HG02763 (cell line): ENCODE measurements around the gene GRIN2D.
A peak's percentile ranks its signal among the peaks of the same experiment; 100 is the strongest.

ENCODE experiments used
- ATAC-seq: cut with Tn5 transposase; IDR thresholded peaks from one replicate; pipeline ENCODE4 v1.9.1; 2021; ENCODE audit warnings: mild to moderate bottlenecking, moderate library complexity; ENCODE audit not compliant: unreplicated experiment

GRIN2D gene

GRCh38 chr19:48397263-48398101, 4.0 kb downstream of the GRIN2D start:
- no peak for ATAC-seq

DNA sequence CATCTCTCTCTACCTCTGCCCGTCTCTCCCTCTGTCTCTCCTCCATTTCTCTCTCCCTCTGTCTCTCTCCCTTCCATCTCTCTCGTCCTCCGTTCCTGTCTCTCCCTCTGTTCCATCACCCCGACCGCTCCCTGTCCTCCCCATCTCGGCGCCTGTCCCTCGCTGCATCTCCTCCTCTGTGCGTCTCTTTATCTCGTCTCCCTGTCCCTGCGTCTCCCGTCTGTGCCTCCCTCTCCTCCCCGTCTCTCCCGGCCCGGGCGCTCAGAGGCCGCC, 4.6 kb downstream of the GRIN2D start:
- ATAC-seq = no peak

DNA sequence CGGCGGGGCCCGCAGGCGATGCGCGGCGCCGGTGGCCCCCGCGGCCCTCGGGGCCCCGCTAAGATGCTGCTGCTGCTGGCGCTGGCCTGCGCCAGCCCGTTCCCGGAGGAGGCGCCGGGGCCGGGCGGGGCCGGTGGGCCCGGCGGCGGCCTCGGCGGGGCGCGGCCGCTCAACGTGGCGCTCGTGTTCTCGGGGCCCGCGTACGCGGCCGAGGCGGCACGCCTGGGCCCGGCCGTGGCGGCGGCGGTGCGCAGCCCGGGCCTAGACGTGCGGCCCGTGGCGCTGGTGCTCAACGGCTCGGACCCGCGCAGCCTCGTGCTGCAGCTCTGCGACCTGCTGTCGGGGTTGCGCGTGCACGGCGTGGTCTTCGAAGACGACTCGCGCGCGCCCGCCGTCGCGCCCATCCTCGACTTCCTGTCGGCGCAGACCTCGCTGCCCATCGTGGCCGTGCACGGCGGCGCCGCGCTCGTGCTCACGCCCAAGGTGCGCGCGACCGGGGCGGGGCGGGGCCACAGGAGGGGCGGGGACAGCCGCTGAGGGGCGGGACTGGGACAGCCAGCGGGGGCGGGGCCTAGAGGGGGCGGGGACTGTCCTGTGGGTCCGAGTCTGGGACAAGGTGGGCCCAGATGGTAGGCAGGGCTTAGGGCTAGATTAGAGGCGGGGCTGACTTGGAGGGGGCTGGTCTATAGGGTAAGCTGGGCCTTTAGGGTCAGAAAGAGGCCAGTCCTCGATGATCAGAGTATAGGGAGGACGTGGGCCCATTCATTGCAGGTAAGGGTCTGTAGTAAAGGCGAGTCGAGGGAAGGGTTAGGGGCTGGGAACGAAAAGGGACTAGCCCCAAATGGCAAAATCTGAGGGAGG, 5.1 kb downstream of the GRIN2D start:
- ATAC-seq = peak; percentile 51

DNA sequence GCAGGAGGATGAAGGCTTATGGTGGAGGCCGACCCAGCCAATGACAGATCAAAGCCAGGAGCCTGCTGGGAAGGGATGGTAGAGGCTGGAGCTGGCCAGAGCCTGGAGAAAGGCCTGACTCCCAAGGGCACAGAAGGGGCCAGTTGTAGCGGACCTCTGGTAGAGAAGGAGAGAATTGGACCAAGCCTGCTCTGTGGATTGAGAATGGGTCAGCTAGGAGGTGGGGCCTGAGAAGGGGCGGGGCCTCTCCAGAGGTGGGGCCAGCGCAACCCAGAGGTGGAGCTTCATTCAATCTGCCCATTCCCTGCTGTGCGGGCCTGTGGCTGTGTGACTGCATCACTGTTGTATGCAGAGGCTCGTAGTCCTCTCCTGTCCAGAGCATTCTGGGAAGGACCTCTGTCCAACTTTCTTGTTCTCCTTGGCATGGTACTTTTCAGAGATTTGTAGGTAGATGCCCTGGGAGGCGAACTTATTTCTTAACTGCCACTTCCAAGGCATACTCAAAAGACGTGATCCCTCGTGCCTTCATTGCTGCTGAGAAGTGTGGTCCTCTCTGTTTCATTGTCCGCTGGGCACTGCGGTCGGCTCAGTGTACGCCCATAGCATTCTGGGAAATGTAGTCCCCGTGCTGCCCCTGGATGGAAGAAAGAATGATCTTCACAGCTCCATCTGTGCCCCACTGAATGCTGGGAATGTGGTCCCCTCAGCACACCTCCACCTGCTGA, 6.7 kb downstream of the GRIN2D start:
- no peak for ATAC-seq

DNA sequence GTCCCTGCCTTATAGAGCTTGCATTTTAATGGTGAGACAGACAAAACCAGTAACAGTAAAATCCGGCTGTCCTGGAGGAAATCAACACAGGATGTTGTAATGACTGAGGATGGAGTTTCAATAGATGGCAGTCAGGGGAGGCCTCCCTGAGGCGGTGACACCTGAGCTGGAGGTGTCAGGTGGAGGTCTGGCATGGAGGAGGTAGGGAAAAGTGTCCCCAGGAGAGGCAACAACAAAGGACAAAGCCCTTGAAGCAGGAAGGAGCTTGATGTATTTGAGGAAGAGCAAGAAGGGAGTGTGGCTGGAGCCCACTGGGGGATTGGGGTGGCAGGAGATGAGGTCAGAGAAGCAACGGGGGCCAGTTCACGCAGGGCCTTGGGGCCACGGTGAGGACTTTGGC, 7.8 kb downstream of the GRIN2D start:
- ATAC-seq = no peak

DNA sequence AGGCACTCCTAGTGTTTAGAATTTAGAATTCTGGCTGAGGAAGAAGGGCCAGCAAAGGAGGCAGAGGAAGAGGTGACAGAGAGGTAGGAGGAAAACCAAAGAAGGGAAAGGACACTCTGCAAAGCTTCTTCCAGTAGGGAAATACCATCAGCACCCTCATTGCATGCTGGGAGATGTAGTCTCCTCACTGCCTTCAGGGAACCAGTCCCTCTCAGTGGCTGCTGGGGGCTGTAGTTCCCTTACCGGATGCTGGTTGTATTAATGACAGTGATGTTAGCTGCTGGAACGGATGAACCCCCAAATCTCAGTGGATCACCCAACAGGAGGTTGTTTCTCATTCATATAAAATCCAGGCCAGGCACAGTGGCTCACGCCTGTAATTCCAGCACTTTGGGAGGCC, 10.1 kb downstream of the GRIN2D start:
- ATAC-seq = no peak

- ATAC-seq = no peak
Measured at GRCh38 chr19:48405010-48405659, 11.7 kb downstream of the GRIN2D start.

- ATAC-seq = no peak
Measured at GRCh38 chr19:48405850-48406249, 12.4 kb downstream of the GRIN2D start.

DNA sequence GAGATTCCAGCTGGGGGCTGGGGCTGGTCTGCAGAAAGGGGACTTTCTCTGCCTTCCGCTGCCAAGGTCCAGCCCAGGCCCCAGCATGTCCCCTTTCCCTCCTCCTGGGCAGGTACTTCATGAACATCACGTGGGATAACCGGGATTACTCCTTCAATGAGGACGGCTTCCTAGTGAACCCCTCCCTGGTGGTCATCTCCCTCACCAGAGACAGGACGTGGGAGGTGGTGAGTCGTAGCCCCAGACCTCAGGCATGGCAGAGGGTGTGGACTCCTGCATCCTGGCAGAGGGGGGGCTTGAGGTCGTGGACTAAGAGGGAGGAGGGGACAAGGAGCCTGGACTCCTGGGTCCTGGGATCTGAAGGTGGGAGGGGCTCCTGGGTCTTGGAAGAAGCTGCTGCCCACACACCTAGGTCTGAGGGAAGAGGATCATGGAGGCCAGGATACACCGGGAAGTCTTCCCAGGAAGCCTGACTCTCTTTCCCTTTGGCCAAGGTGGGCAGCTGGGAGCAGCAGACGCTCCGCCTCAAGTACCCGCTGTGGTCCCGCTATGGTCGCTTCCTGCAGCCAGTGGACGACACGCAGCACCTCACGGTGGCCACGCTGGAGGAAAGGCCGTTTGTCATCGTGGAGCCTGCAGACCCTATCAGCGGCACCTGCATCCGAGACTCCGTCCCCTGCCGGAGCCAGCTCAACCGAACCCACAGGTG, 20.6 kb downstream of the GRIN2D start:
- ATAC-seq = no peak

- ATAC-seq = no peak
Measured at GRCh38 chr19:48415395-48415794, 21.9 kb downstream of the GRIN2D start.

DNA sequence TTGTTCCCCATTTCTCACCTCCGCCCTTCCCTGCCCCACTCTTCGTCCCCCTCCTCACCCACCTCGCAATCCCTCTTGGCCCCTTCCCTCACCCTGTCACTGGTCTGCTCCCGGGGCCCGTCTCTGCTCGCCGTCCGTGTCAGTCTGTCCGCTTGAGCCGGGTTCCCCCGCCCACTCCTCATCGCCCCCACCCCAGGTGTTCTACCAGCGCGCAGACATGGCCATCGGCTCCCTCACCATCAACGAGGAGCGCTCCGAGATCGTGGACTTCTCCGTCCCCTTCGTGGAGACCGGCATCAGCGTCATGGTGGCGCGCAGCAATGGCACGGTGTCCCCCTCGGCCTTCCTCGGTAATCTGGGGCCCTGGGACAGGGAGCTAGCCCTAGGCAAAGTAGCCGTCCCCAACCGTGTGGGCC, 22.3 kb downstream of the GRIN2D start:
- no peak for ATAC-seq

DNA sequence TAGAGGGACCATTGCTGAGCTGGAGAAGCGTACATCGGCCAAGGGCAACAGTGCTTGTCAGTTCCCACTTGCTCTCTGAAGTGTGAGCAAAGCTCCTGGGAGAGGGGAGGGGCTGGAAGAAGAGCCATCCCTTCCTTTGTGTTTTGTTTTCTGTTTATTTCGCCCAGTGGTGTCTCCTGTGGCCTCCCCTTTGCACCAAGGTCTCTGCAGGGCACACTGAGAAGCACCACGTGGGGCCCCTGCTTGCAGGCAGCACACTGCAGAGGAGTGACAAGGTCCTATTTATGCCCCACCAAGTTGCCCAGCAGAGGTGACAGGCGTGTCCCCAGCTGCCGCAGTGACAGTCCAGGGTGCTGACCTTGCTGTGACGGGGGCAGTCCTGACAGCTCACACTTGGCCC, 24.0 kb downstream of the GRIN2D start:
- no peak for ATAC-seq

DNA sequence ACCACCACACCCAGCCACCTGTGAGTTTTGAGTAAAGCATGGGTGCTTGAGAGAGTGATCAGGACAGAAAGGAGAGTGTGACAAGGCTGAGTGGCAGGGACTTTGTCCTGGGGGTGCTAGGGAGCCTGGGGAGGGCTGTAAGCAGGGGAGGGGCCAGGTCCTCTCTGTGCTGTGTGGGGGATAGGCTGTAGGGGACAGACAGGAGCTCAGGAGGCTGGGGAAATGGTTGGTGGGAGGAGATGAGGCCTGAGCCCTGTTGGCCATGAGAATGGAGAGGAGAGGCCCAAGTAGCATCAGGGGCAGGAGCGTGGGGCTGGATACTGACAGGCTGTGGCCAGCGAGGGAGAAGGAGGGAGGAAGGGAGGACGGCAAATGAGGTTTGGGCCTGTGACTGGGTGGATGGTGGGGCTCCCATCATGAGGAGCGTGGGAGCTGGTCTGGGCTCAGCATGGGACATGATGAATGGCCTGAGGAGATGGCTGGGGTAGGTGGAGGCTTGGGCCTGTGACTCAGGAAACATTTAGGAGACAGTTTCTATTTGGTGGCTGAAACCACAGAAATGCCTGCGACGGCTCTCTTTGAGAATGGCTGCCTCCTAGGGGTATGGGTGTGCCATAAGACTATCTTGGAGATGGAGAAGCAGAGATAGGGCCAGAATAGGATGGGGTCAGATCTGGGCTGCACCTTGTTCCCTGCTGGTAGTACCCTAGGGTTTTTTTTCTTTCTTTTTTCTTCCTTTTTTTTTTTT, 25.0 kb downstream of the GRIN2D start:
- ATAC-seq = no peak

DNA sequence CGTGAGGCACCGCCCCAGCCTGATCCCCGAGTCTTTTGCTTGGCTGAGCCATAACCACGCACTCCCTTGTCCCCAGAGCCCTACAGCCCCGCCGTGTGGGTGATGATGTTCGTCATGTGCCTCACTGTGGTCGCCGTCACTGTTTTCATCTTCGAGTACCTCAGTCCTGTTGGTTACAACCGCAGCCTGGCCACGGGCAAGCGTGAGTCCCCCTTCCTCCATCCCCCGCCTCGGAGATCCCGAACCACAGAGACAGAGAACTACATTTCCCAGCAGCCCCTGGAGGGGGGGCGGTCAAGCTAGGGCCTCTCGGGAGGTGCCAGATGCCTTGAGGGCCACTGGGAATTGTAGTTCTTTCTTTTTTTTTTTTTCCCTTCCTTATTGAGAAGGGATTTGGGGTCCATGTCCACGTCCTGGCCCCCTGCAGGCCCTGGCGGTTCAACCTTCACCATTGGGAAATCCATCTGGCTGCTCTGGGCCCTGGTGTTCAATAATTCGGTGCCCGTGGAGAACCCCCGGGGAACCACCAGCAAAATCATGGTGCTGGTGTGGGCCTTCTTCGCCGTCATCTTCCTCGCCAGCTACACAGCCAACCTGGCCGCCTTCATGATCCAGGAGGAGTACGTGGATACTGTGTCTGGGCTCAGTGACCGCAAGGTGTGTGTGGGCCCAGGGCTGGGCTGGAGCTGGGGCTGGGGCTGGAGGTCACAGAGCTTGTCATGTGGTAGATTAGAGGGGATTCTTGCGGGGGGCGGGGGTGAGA, 25.9 kb downstream of the GRIN2D start:
- peak; percentile 67 for ATAC-seq

- no peak for ATAC-seq
Measured at GRCh38 chr19:48421548-48421947, 28.1 kb downstream of the GRIN2D start.

GRCh38 chr19:48424694-48425219, 31.3 kb downstream of the GRIN2D start:
- ATAC-seq = no peak

GRCh38 chr19:48428670-48429069, 35.2 kb downstream of the GRIN2D start:
- ATAC-seq = no peak

- ATAC-seq = no peak
Measured at GRCh38 chr19:48433337-48433736, 39.9 kb downstream of the GRIN2D start.

GRCh38 chr19:48436586-48436985, 43.1 kb downstream of the GRIN2D start:
- no peak for ATAC-seq
